Measurements from ENCODE around the gene EPS8L2.

DNA sequence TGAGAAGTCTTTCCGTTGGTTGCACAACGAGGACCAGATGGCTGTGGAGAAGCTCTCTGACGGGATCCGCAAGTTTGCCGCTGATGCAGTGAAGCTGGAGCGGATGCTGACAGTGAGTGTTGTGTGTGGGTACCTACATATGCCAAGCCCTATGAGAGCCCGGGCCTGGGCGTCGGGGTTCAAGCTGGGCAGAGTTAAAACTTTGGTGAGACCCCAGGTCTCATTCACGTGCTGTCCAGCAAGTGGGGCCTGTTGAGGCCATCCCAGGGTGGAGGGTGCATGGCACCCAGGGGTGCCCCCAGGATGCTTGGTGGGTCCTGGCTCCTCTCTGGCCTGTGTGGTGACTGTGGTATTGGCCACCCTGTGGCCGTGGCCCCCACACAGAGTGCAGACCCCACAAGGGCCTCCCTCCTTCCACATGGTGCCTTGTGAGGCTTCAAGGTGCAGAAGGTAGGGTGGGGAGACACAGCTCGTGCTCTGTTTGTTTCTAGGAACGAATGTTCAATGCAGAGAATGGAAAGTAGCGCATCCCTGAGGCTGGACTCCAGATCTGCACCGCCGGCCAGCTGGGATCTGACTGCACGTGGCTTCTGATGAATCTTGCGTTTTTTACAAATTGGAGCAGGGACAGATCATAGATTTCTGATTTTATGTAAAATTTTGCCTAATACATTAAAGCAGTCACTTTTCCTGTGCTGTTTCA is 58.4 kb downstream of the EPS8L2 start:
- TF ChIP-seq MAFK (IDR thresholded peaks at IDR 0.05; ENCODE audit: low read depth, low read length), result no peak
- TF ChIP-seq, protein P1, sequence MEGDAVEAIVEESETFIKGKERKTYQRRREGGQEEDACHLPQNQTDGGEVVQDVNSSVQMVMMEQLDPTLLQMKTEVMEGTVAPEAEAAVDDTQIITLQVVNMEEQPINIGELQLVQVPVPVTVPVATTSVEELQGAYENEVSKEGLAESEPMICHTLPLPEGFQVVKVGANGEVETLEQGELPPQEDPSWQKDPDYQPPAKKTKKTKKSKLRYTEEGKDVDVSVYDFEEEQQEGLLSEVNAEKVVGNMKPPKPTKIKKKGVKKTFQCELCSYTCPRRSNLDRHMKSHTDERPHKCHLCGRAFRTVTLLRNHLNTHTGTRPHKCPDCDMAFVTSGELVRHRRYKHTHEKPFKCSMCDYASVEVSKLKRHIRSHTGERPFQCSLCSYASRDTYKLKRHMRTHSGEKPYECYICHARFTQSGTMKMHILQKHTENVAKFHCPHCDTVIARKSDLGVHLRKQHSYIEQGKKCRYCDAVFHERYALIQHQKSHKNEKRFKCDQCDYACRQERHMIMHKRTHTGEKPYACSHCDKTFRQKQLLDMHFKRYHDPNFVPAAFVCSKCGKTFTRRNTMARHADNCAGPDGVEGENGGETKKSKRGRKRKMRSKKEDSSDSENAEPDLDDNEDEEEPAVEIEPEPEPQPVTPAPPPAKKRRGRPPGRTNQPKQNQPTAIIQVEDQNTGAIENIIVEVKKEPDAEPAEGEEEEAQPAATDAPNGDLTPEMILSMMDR (conservative IDR thresholded peaks at IDR 0.05; ENCODE audit: low read depth, low read length), result no peak
- TF ChIP-seq POLR2A (IDR thresholded peaks at IDR 0.05; ENCODE audit: low read depth, low read length), result no peak
- no peak for TF ChIP-seq MXI1 (IDR thresholded peaks at IDR 0.05; ENCODE audit: borderline replicate concordance, low read depth, low read length)
- no peak for TF ChIP-seq CEBPB (IDR thresholded peaks at IDR 0.05; ENCODE audit: low read depth, low read length)
- no peak for TF ChIP-seq CHD1 (IDR thresholded peaks at IDR 0.05; ENCODE audit: low read depth, low read length)
